MM.1S (cell line): ENCODE measurements around the gene AK8.

ENCODE experiments used
- DNase-seq: peaks from one replicate; pipeline ENCODE4 v3.0.0-alpha.2; 2015
- H2AFZ ChIP-seq: fragments of 300-600 bp; sonication (generic); 2 replicates; pipeline ENCODE4 v1.6.0; 2016; ENCODE audit warnings: antibody characterized with exemption, low read length
- H3F3A ChIP-seq: fragments of 300-600 bp; sonication (generic); 2 replicates; pipeline ENCODE4 v1.6.1; 2016; ENCODE audit warnings: mild to moderate bottlenecking, antibody characterized with exemption, low read length, moderate library complexity, mixed read lengths; ENCODE audit not compliant: insufficient read depth
- H3K27ac ChIP-seq: fragments of 300-600 bp; sonication (generic); 2 replicates; pipeline ENCODE4 v1.5.1; 2016; ENCODE audit warnings: mild to moderate bottlenecking, low read length
- H3K27me3 ChIP-seq: fragments of 300-600 bp; sonication (generic); replicated peaks from 2 replicates; pipeline ENCODE4 v1.6.0; 2016; ENCODE audit warnings: low read length; ENCODE audit not compliant: insufficient read depth
- H3K36me3 ChIP-seq: fragments of 300-600 bp; sonication (generic); replicated peaks from 2 replicates; pipeline ENCODE4 v1.6.1; 2016; ENCODE audit warnings: mild to moderate bottlenecking, low read length, mixed read lengths; ENCODE audit not compliant: insufficient read depth
- H3K4me1 ChIP-seq: fragments of 300-600 bp; sonication (generic); 2 replicates; pipeline ENCODE4 v1.6.1; 2016; ENCODE audit warnings: low read length, mixed read lengths
- H3K4me2 ChIP-seq: fragments of 300-600 bp; sonication (generic); 2 replicates; pipeline ENCODE4 v1.6.0; 2016; ENCODE audit warnings: low read depth, low read length
- H3K4me3 ChIP-seq: fragments of 300-600 bp; sonication (generic); 2 replicates; pipeline ENCODE4 v1.5.1; 2016; ENCODE audit warnings: low read length, mixed read lengths
- H3K79me2 ChIP-seq: fragments of 300-600 bp; sonication (generic); 2 replicates; pipeline ENCODE4 v1.6.1; 2016; ENCODE audit warnings: mixed run types, low read length, mixed read lengths
- H3K9ac ChIP-seq: fragments of 300-600 bp; sonication (generic); 2 replicates; pipeline ENCODE4 v1.6.1; 2016; ENCODE audit warnings: low read length, mixed read lengths
- H3K9me2 ChIP-seq: fragments of 300-600 bp; sonication (generic); replicated peaks from 2 replicates; pipeline ENCODE4 v1.6.1; 2016; ENCODE audit warnings: mild to moderate bottlenecking, low read length, mixed read lengths; ENCODE audit not compliant: insufficient read depth
- H3K9me3 ChIP-seq: fragments of 300-600 bp; sonication (generic); replicated peaks from 2 replicates; pipeline ENCODE4 v1.6.1; 2016; ENCODE audit warnings: mild to moderate bottlenecking, low read length, mixed read lengths; ENCODE audit not compliant: insufficient read depth
- H4K20me1 ChIP-seq: fragments of 300-600 bp; sonication (generic); 2 replicates; pipeline ENCODE4 v1.6.1; 2016; ENCODE audit warnings: mild to moderate bottlenecking, low read length, moderate library complexity, mixed read lengths; ENCODE audit not compliant: insufficient read depth
- EZH2 ChIP-seq: fragments of 300-600 bp; sonication (generic); optimal IDR thresholded peaks from 2 replicates; pipeline ENCODE3; 2017; ENCODE audit warnings: low read depth, mild to moderate bottlenecking, antibody characterized with exemption, low read length, mixed read lengths
- EZH2phosphoT487 ChIP-seq: fragments of 300-600 bp; sonication (generic); IDR thresholded peaks from 2 replicates; pipeline ENCODE4 v1.6.1; 2018; ENCODE audit warnings: antibody characterized with exemption, low read length
- TF ChIP-seq, protein P1 (sequence below): fragments of 300-600 bp; sonication (generic); IDR thresholded peaks from 2 replicates; pipeline ENCODE4 v1.5.1; 2016; ENCODE audit warnings: antibody characterized with exemption, low read length, mixed read lengths

Gene AK8

GRCh38 chr9:132877458-132877823, 643 bp downstream of the AK8 start:
- Histone ChIP-seq H3K4me3 (peak overlapping the region; percentile 99), H3K79me2 (no peaks in the 10 kb centered on the region), H3K4me2 (peak overlapping the region; percentile 97; the same call in 1 of the 2 replicates), H2AFZ (peak overlapping the region; percentile 100), H3K9me2 (no peaks in the 10 kb centered on the region), H3K9ac (no peak overlapping the region; the same call in 1 of the 2 replicates), H3F3A (no peaks in the 10 kb centered on the region), H3K27ac (no peak overlapping the region), H4K20me1 (no peaks in the 10 kb centered on the region), H3K9me3 (no peaks in the 10 kb centered on the region), H3K27me3 (peaks cover 51% of the 10 kb centered on the region), H3K4me1 (0 out of 2 replicates have a peak, but pooled peaks cover 6% of the 10 kb centered on the region), H3K36me3 (no peaks in the 10 kb centered on the region)
- TF ChIP-seq, protein P1, sequence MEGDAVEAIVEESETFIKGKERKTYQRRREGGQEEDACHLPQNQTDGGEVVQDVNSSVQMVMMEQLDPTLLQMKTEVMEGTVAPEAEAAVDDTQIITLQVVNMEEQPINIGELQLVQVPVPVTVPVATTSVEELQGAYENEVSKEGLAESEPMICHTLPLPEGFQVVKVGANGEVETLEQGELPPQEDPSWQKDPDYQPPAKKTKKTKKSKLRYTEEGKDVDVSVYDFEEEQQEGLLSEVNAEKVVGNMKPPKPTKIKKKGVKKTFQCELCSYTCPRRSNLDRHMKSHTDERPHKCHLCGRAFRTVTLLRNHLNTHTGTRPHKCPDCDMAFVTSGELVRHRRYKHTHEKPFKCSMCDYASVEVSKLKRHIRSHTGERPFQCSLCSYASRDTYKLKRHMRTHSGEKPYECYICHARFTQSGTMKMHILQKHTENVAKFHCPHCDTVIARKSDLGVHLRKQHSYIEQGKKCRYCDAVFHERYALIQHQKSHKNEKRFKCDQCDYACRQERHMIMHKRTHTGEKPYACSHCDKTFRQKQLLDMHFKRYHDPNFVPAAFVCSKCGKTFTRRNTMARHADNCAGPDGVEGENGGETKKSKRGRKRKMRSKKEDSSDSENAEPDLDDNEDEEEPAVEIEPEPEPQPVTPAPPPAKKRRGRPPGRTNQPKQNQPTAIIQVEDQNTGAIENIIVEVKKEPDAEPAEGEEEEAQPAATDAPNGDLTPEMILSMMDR: no peak
- no peak for TF ChIP-seq EZH2phosphoT487
- no peak for TF ChIP-seq EZH2
- no peak for DNase-seq

DNA sequence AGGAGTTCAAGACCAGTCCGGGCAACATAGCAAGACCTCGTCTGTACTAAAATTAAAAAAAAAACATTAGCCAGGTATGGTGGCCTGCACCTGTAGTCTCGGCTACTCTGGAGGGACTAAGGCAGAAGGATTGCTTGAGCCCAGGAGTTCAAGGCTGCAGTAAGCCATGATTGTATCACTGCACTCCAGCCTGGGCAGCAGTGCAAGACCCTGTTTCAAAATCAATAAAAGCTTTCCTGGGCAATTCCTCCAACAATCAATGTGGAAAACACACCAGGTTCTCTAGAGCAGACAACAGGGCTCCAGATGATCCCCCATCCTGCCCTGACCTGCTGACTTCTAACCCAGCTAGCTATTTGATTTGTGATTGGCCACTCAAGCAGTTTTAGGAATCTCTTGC, 1.2 kb downstream of the AK8 start:
- H3F3A ChIP-seq: no peaks in the 10 kb centered on the region
- DNase-seq: no peak
- no peaks in the 10 kb centered on the region for H3K9me3 ChIP-seq
- H3K27ac ChIP-seq: no peak overlapping the region
- H3K27me3 ChIP-seq: peaks cover 57% of the 10 kb centered on the region
- H3K4me2 ChIP-seq: no peak overlapping the region
- no peak overlapping the region for H2AFZ ChIP-seq
- H3K9me2 ChIP-seq: no peaks in the 10 kb centered on the region
- no peak overlapping the region for H3K4me3 ChIP-seq
- no peak for TF ChIP-seq EZH2
- TF ChIP-seq EZH2phosphoT487: no peak
- TF ChIP-seq, protein P1: no peak
- no peaks in the 10 kb centered on the region for H3K79me2 ChIP-seq
- H4K20me1 ChIP-seq: no peaks in the 10 kb centered on the region
- H3K36me3 ChIP-seq: no peaks in the 10 kb centered on the region
- H3K4me1 ChIP-seq: 0 out of 2 replicates have a peak, but pooled peaks cover 6% of the 10 kb centered on the region
- H3K9ac ChIP-seq: no peak overlapping the region

DNA sequence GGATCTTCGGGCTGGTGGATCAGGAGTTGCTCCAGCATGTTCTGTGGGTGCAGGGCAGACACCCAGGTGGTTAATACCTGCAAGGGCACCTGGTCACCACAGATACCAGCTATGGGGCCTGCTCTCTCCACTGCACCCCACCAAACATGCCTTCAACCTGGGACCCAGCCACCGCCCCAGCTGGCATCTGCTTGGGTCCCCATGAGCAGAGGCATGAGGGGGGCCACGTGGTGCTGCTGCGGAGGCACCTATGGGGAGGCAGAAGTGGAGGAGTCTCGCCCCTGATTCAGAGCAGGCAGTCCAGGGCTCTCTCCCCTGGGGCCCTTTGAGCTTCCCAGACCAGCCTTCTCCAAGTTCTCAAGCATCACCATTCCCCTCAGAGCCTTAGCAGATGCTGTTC, 2.9 kb downstream of the AK8 start:
- no peak for DNase-seq
- no peaks in the 10 kb centered on the region for H3K9me2 ChIP-seq
- TF ChIP-seq EZH2phosphoT487 (no peak), EZH2 (no peak)
- TF ChIP-seq, protein P1: no peak
- no peaks in the 10 kb centered on the region for H3K9me3 ChIP-seq
- no peaks in the 10 kb centered on the region for H3F3A ChIP-seq
- peaks cover 74% of the 10 kb centered on the region for H3K27me3 ChIP-seq
- H3K27ac ChIP-seq: no peak overlapping the region
- no peak overlapping the region for H3K9ac ChIP-seq
- H3K36me3 ChIP-seq: no peaks in the 10 kb centered on the region
- H3K4me2 ChIP-seq: no peak overlapping the region
- H3K79me2 ChIP-seq: no peaks in the 10 kb centered on the region
- H4K20me1 ChIP-seq: no peaks in the 10 kb centered on the region
- H3K4me1 ChIP-seq: 0 out of 2 replicates have a peak, but pooled peaks cover 6% of the 10 kb centered on the region
- H2AFZ ChIP-seq: no peak overlapping the region
- no peak overlapping the region for H3K4me3 ChIP-seq
